Spleen (tissue), 7 donors: ENCODE data around the gene EIF4G1.

ENCODE experiments used
- CTCF ChIP-seq, 11 experiments: fragments of 200-600 bp in 7 of 11; fragments of 450-650 bp in 4 of 11; sonication (generic) in 4 of 11; IDR thresholded peaks in 8 of 11; conservative IDR thresholded peaks in 3 of 11; 1 replicate in 7 of 11; 2 replicates in 4 of 11; pipeline versions ENCODE4 v1.4.0 to v1.8.0; 2016 to 2021; ENCODE audit warnings: antibody characterized with exemption in 11 of 11, inconsistent platforms in 4 of 11, mild to moderate bottlenecking in 1 of 11
- POLR2A ChIP-seq, 3 donors: fragments of 450-650 bp; IDR thresholded peaks; one replicate each; pipeline ENCODE4 v1.5.1; 2017; ENCODE audit warnings: antibody characterized with exemption in 3 of 3, mild to moderate bottlenecking in 1 of 3
- donor health status: DM: no; HTN: no; CAD: no; lungs with moderate emphysema.
- donor health status: DM: no; HTN: no; CAD: no.
- donor health status: DM: no; HTN: no; CAD: no.

- TF ChIP-seq CTCF (IDR thresholded peaks at IDR 0.05 in 8 of 11, conservative IDR thresholded peaks at IDR 0.05 in 3 of 11) (no peak), POLR2A (IDR thresholded peaks at IDR 0.05) (no peak)
Measured at GRCh38 chr3:184358124-184358767, 43.8 kb downstream of the EIF4G1 start.
